Stimulated activated CD4-positive, alpha-beta T cell treated with anti-CD3 and anti-CD28 coated beads, Interleukin-1b, Interleukin-23, amount 100 ng/mL, for 4 hours (primary cell): ENCODE data around the gene ZNF629.
A peak's percentile ranks its signal among the peaks of the same experiment; 100 is the strongest.
"Not testable (repeated sequence)": the region's sequence is repeated elsewhere in the genome, so short reads cannot be mapped to it uniquely, and the experiment has no call there.

Experiments
- DNase-seq, 2 donors: peaks; one replicate each; pipeline ENCODE4 v3.0.0-alpha.2; 2020; ENCODE audit warnings: low read depth in 2 of 2

The ZNF629 gene

DNA sequence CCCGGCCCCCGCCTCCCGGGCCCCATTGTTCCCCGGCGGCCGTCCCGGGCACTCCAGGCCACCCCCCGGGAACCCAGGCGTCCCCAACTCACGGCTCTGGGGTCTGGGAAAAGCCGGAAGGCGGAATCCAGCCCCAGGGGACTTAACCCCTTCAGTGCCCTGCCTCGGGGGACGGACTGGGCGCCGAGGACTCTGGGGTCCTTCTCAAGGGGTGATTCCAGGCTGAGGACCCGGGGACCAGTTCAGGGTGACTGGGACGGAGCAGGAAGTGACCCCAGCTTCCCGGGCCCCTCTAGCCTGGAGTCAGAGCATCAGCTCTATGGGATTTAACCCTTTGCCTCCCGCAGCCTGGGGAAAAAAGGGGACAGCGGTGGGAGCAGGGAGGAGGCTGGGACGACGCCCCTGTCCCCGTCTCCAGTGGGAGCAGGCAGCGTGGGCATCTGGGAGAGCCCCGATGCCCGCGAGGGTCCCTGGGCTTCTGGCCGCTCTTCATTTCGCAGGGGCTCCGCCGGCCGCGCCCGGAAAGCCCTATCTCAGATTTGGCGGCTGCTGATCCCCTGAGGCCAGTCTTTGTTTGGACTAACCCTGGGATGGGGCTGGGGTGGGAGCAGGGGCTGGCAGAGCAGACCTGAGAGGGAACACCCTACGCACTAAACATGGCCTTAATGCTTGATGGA lies at the start of gene ZNF629:
TSS of gene ZNF629 (minus strand) at position 270 of the 677 bp plus-strand sequence. CDS start 2,723 bp downstream, outside the sequence.
- peak in 1 of 2 donors; percentile 17 for DNase-seq

- DNase-seq: no peak
Observed at GRCh38 chr16:30834130-30834740, 47.2 kb upstream of the ZNF629 start.

- no peak for DNase-seq
Observed at GRCh38 chr16:30830072-30830417, 43.0 kb upstream of the ZNF629 start.

GRCh38 chr16:30829130-30830071 lies 42.4 kb upstream of the ZNF629 start:
- no peak for DNase-seq

GRCh38 chr16:30821891-30822290 lies 34.9 kb upstream of the ZNF629 start:
- DNase-seq: no peak

DNA sequence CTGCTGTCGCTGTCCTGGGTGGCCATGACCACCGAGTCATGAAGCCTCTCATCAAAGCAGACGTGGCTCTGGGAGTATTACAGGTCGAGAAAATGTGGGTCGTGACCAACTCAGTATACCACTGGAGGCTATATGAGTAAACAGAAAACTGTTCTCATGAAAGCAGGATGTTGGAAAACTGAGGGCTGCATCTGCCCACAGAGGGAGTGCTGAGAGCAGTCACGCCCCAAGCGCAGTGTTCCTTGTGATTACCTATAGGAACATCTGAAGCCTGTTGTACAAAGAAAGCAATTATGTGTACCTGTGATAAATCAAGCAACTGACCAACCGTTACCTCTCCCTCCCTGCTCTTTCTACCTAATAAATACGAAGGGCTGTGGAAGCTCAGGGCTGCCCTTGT lies 34.4 kb upstream of the ZNF629 start:
- DNase-seq: not testable (repeated sequence)

- DNase-seq: no peak
Observed at GRCh38 chr16:30820952-30821421, 34.0 kb upstream of the ZNF629 start.

DNA sequence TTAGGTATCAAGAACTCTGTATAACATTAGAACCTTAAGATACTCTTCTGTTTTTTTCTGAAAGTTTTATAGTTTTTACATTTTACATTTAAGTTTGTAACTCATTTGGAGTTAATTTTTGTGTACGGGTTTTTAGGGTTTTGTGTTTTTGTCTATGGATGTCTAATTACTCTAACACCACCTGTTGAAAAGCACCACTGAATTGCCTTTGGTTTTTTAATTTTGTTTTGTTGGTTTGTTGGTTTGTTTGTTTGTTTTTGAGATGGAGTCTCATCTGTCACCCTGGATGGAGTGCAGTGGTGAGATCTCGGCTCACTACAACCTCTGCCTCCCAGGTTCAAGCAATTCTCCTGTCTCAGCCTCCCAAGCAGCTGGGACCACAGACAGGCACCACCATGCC lies 29.8 kb upstream of the ZNF629 start:
- no peak for DNase-seq

DNA sequence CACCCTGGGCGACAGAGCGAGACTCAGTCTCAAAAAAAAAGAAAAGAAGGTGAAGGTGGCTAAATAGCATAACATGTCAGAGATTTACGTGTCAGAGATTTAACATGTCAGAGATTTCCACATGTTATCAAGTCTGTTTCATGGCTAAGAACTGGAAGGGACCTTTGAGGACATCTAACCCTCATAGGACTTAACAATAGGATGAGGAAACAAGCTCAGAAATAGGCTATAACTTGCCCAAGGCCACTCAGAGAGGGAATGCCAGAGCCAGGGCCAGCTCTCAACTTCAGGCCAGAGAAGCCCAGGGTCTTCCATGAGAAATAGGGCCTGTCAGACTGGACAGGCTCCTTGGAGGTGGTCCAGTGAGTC lies 26.8 kb upstream of the ZNF629 start:
- no peak for DNase-seq

DNA sequence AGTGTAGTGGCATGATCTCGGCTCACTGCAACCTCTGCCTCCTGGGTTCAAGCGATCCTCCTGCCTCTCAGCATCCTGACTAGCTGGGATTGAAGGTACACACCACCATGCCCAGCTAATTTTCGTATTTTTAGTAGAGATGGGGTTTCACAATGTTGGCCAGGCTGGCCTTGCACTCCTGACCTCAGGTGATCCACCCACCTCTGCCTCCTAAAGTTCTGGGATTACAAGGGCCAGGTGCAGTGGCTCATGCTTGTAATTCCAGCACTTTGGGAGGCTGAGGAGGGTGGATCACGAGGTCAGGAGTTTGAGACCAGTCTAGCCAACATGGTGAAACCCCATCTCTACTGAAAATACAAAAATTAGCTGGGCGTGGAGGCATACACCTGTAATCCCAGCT lies 22.7 kb upstream of the ZNF629 start:
- DNase-seq: not testable (repeated sequence)

DNA sequence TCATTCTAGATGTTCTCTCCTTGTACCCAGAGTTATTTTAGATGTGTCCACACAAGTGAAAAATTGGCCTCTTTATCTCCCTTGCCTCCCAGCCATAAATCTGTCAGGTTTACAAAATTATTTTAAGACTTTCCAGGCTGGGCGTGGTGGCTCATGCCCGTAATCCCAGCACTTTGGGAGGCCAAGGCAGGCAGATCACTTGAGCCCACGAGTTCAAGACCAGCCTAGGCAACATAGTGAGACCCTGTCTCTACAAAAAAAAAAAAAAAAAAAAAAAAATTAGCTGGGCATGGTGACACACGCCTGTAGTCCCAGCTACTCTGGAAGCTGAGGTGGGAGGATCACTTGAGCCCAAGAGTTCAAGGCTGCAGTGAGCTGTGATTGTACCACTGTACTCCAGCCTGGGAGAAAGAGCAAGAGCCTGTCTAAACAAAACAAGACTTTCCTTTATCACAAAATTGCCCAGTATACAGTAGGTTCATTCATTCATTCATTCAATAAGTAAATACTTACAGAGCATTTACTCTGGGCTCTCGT lies 22.0 kb upstream of the ZNF629 start:
- not testable (repeated sequence) for DNase-seq

DNA sequence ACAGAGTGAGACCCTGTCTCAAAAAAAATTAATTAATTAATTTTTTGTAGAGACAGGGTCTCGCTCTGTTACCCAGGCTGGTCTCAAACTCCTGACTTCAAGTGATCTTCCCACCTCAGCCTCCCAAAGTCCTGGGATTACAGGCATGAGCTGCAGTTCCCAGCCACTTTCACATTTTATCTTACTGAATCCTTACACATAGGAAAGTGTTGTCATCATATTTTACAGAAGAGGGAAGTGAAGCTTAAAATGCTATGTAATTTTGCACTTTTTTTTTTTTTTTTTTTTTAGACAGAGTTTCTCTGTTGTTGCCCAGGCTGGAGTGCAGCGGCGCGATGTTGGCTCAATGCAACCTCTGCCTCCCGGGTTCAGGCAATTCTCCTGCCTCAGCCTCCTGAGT lies 21.1 kb upstream of the ZNF629 start:
- no peak for DNase-seq

DNA sequence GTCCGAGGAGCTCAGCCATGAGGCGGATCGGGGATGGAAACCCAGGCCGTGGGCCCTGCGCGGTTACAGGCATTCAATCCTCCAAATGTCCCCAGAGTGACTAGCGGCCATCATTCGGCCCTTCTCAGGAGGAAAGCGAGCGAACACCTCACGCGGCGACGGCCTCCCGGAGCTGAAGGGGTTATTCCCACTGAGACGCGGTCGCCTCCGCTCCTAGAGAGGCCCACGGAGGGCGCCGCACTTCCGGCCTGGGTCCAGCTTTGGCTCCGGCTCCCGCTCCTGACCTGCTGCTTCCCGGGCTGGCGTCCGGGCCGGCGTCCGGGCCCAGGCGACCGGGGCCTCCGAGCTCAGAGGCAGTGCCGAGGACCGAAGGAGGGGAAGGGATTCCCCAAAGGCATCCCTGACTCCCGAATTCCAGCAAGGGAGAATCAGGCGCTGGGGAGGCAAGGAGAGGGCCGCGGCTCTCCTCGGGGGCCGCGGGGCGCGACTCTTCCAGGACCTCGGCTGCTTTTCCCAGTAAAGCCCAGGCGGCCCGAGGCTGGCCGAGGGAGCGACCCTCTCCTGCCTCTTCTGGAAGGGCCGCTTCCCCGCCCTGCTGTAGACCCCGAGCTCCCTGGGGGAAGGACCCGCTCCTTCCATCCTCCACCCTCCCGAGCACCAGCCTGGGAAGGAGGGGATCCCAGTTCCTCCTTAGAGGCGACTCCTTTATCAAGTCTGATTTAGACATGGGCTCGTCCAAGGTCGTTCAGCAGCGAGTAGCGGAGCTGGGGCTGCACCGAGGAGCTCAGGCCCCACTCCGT lies 18.6 kb upstream of the ZNF629 start:
- DNase-seq: peak; percentile 37 to 57

DNA sequence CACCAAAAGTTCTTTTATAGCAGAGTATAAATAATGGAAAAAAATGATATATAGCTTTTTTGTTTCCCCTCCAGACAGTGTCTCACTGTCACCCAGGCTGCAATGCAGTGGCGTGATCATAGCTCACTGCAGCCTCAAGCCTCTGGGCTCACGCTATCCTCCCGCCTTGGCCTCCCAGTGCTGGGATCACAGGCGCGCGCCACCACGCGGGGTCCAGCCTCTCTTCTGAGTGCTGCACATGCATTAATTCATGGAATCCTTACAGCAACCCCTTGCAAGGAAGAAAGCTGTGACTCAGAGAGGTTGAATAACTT lies 18.0 kb upstream of the ZNF629 start:
- no peak for DNase-seq

DNA sequence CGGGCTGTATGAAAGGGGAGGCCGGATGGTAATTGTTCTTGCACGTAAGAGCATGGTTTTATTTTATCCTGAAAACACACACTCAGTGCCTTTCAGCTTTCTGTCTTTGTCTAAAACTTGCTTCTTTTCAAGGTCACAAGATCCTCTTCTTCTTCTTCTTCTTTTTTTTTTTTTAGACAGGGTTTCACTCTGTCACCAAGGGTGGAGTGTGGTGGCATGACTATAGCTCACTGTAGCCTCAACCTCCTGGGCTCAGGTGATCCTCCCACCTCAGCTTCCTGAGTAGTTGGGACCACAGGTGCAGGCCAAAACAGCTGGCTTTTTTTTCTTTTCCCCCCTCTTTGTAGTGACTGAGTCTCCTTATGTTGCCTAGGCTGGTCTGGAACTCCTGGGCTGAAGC lies 15.9 kb upstream of the ZNF629 start:
- no peak for DNase-seq

DNA sequence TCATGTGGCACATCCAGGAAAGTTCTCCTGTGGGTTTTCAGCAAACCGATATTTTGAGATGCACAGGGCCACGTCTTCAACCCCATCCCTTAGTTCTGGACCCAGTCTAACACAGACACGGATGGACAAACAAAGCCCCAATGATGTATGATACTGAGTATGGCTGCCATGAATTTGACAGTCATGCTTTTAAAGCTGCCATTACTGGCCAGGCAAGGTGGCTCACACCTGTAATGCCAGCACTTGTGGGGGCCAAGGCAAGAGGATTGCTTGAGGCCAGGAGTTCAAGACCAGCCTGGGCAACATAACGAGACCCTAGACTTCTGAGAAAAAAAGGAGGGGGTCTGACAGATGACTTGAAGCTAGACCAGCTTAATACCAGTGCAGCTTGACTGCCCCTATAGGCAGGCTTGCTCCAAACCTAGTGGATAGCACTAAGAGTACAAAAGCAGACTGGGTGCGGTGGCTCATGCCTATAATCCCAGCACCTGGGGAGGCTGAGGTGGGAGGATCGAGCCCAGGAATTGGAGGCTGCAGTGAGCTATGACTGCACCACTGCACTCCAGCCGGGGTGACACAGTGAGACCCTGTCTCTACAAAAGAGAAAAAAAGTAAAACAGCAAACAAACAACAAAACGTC lies 10.8 kb upstream of the ZNF629 start:
- no peak for DNase-seq

- no peak for DNase-seq
Observed at GRCh38 chr16:30794634-30795033, 7.6 kb upstream of the ZNF629 start.

- no peak for DNase-seq
Observed at GRCh38 chr16:30793508-30794069, 6.6 kb upstream of the ZNF629 start.

GRCh38 chr16:30787613-30788378 lies 791 bp upstream of the ZNF629 start:
- DNase-seq: no peak
